ENCODE measurements around the gene DNM1. TPM values are rescaled to one million over a fixed set of nuclear protein-coding genes. Genes with fewer than 3 reads are reported as not detected.

DNM1 gene
- 9.4 and 16.5 TPM in 2 replicates for total RNA-seq

DNA sequence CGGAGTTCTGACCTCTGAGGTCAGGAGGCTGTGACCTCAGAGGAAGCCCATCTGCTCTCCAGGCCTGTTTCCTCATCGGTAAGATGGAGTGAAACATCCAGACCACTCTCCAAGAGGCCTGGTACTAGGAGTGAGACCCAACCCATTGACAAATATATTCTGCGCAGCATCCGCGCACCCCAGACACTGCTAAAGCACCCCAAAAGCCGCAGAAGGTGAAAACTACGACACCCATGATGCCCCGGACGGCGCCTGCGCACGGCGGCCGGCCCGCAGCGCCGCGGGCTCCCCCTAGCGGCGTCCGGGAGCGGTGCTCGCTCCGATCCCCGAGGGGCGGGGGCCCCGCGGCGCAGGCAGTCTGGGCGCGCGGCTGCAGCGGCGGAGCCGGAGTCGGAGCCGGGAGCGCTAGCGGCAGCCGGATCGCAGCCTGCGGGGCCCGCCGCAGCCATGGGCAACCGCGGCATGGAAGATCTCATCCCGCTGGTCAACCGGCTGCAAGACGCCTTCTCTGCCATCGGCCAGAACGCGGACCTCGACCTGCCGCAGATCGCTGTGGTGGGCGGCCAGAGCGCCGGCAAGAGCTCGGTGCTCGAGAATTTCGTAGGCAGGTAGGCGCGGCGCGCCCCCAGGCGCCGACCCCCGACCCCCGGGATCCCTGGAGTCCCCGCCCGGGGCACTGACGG lies at the start of gene DNM1:
Gene DNM1 (plus strand): TSS at position 356 of the 683 bp plus-strand sequence. CDS start 92 bp downstream, at position 448.

GRCh38 chr9:128159784-128160602 lies 43.2 kb upstream of the DNM1 start, which contains the start of gene BBLN:
Gene BBLN, plus strand, starts transcription at chr9:128160265. Its CDS starts 143 bp downstream, at chr9:128160408.

DNA sequence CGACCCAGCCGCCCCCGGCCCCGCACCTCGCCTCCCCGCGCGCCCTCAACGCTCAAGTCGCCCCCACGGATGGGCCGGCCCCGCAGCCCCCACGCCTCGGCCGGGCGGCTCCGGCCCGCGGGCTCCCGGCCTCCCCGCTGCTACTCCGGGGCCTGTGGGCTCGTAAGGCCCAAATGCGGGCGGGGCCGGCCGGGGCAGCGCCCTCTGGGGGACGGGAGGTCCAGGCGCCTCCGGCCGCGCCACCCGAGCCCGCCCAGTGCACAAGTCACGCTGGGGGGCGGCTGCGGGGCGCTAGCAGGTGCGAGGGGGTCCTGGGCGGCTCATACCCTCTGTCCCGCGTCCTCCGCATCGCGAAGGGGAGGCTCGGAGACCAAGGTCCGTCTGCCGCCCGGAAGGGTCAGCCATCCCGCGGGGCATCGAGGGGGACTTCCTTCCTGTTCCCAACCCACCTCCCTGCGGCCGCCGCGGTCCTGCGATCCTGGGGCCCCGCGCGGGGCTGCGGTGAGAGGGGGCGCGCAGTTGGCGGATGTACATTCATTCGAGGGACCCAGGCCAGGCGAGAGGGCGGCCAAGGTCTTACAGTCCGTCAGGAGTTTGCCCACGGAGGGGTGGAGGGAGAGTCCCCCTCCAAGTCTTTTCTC lies 11.7 kb upstream of the DNM1 start, which contains the start of gene CIZ1:
Gene CIZ1 (minus strand): TSS at position 167 of the 641 bp plus-strand sequence. CDS start 715 bp downstream, outside the sequence.

DNA sequence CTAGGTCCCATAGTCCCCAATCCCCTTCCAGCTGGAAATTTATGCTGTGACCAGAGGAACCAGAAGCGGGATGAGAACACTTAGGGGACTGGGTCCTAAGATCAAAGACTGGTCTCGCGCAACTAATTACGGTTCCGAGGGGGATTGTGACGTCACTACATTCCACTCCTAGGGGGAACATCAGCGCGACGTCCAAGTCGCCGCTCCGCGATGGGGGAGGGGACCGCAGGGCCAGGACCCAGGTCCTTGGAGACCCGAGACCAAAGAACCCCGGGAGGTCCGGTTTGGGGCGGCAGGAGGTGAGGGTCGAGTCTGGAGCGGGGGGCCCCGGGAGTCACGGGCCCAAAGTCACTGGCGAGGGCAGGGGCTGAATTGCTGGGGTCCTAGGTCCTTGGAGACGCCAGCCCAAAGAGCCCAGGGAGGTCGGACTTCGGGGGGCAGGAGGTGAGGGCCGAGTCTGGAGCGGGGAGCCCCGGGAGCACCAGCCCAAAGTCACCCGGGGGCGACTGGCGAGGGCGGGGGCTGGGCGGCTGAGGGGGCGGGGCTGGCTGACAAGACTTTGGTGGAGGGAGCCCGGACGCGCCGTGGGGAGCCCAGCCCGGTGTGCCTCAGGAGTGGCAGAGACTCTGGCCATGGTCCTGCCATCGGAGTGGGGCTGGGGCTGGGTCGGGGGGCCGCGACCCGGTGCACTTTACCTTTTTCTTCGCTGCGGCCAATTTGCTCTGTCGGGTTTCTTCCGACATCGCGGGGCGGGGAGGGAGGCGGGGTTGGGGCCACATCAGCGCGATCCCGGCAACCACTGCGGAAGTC lies 72.2 kb downstream of the DNM1 start, which contains the start of gene GOLGA2:
Gene GOLGA2 (minus strand): TSS at position 810 of the 810 bp plus-strand sequence. CDS start 31 bp downstream, at position 779.

GRCh38 chr9:128276008-128276573 lies 72.9 kb downstream of the DNM1 start, which contains the start of gene SWI5:
Gene SWI5, plus strand, starts transcription at chr9:128276276.

Small RNA genes lying within 50 kb of the gene (small RNA-seq; reads per million reads assigned to genes)
- gene MIR199B, result 132 reads per million, percentile 98 among the genes with 10 or more reads in this experiment
- gene MIR3154, result not detected

Other genes starting within 250 kb of the DNM1 start
- 9.5 and 15.4 TPM in 2 replicates for gene EEIG1, start 222.4 kb upstream of the DNM1 start, total RNA-seq
- 6.3 and 8.8 TPM in 2 replicates for gene NAIF1, start 136.1 kb upstream of the DNM1 start, total RNA-seq
- 16.4 and 19.3 TPM in 2 replicates for gene SLC25A25, start 135.1 kb upstream of the DNM1 start, total RNA-seq
- gene PTGES2, start 75.7 kb upstream of the DNM1 start, total RNA-seq, result 31.1 and 34.2 TPM in 2 replicates
- gene LCN2, start 53.9 kb upstream of the DNM1 start, total RNA-seq, result 0.39 TPM in 1 of 2 replicates, not detected in the other
- 43.0 and 62.7 TPM in 2 replicates for gene BBLN, start 43.1 kb upstream of the DNM1 start, total RNA-seq
- 32.5 and 38.3 TPM in 2 replicates for gene CIZ1, start 11.8 kb upstream of the DNM1 start, total RNA-seq
- 112 and 134 TPM in 2 replicates for gene GOLGA2, start 72.6 kb downstream of the DNM1 start, total RNA-seq
- 20.1 and 22.7 TPM in 2 replicates for gene SWI5, start 72.9 kb downstream of the DNM1 start, total RNA-seq
- gene TRUB2, start 119.1 kb downstream of the DNM1 start, total RNA-seq, result 12.4 and 16.2 TPM in 2 replicates
- gene COQ4, start 119.5 kb downstream of the DNM1 start, total RNA-seq, result 29.1 and 33.7 TPM in 2 replicates
- gene SLC27A4, start 137.1 kb downstream of the DNM1 start, total RNA-seq, result 15.5 and 20.9 TPM in 2 replicates
- 33.6 and 36.3 TPM in 2 replicates for gene URM1, start 168.0 kb downstream of the DNM1 start, total RNA-seq
- gene CERCAM, start 217.5 kb downstream of the DNM1 start, total RNA-seq, result 110 and 111 TPM in 2 replicates

Data from articular chondrocyte of knee joint (primary cell).